ENCODE measurements around the gene ZNF8. TPM values are rescaled to one million over a fixed set of nuclear protein-coding genes. Genes with fewer than 3 reads are reported as not detected.

The ZNF8 gene
- total and polyA plus RNA-seq, 7 donors, result 0.60 to 8.6 (median 4.9) TPM

DNA sequence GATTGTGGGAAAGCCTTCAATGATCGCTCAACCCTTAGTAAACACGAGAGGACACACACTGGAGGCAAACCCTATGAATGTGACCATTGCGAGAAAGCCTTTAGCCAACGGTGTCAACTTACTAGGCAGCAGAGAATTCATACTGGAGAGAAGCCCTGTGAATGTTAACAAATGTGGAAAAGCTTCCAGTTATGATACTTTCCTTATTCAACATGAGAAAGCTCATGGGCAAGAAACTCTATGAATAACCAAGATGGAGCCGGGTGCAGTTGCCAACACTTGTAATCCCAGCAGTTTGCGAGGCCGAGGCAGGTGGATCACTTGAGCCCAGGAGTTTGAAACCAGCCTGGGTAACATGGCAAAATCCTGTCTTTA, 15.8 kb upstream of the ZNF8 start:
- no peaks in the 10 kb centered on the region for H3K4me1 ChIP-seq
- no peak overlapping the region for H3K27ac ChIP-seq
- H3K9me3 ChIP-seq, result peaks cover 93 to 97% (median 95%) of the 10 kb centered on the region in 4 donors
- WGBS, 2 donors, result 97 to 98% methylated on average over 7 of the region's 7 CpGs
- H3K4me3 ChIP-seq, result no peak overlapping the region
- no peaks in the 10 kb centered on the region for H3K27me3 ChIP-seq
- peaks cover 21 to 95% (median 72%) of the 10 kb centered on the region in 4 donors for H3K36me3 ChIP-seq
- no peak for DNase-seq
- intact Hi-C loops (cut with DNase I), result no loop called here
- TF ChIP-seq, protein P1, sequence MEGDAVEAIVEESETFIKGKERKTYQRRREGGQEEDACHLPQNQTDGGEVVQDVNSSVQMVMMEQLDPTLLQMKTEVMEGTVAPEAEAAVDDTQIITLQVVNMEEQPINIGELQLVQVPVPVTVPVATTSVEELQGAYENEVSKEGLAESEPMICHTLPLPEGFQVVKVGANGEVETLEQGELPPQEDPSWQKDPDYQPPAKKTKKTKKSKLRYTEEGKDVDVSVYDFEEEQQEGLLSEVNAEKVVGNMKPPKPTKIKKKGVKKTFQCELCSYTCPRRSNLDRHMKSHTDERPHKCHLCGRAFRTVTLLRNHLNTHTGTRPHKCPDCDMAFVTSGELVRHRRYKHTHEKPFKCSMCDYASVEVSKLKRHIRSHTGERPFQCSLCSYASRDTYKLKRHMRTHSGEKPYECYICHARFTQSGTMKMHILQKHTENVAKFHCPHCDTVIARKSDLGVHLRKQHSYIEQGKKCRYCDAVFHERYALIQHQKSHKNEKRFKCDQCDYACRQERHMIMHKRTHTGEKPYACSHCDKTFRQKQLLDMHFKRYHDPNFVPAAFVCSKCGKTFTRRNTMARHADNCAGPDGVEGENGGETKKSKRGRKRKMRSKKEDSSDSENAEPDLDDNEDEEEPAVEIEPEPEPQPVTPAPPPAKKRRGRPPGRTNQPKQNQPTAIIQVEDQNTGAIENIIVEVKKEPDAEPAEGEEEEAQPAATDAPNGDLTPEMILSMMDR (IDR thresholded peaks at IDR 0.05), result no peak
- TF ChIP-seq EP300 (IDR thresholded peaks at IDR 0.05), result no peak
- TF ChIP-seq POLR2AphosphoS5 (IDR thresholded peaks at IDR 0.05), result no peak
- no peak for TF ChIP-seq POLR2A (IDR thresholded peaks at IDR 0.05)

DNA sequence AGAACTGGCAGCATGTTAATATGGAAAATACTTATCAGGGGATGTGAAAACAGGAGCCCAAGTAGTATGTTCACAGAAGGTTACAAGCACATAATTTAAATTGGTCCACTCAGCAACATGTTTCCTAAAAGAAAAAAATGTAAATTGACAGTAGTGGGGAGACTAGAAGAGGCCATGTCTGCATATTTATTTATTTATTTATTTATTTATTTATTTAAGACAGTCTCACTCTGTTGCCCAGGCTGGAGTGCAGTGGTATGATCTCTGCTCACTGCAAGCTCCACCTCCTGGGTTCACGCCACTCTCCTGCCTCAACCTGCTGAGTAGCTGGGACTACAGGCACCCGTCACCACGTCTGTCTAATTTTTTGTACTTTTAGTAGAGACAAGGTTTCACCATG, 13.7 kb upstream of the ZNF8 start:
- Histone ChIP-seq H3K4me3 (no peak overlapping the region), H3K27ac (no peak overlapping the region), H3K9me3 (peaks cover 85 to 93% (median 87%) of the 10 kb centered on the region in 4 donors), H3K36me3 (peaks cover 4 to 85% (median 50%) of the 10 kb centered on the region in 4 donors), H3K27me3 (no peaks in the 10 kb centered on the region), H3K4me1 (no peaks in the 10 kb centered on the region)
- intact Hi-C loops (cut with DNase I), result no loop called here
- WGBS, 2 donors, result 98% methylated on average over 3 of the region's 3 CpGs
- TF ChIP-seq, protein P1 (IDR thresholded peaks at IDR 0.05), result no peak
- TF ChIP-seq EP300 (IDR thresholded peaks at IDR 0.05), result no peak
- TF ChIP-seq POLR2AphosphoS5 (IDR thresholded peaks at IDR 0.05), result no peak
- no peak for TF ChIP-seq POLR2A (IDR thresholded peaks at IDR 0.05)
- DNase-seq, result no peak

DNA sequence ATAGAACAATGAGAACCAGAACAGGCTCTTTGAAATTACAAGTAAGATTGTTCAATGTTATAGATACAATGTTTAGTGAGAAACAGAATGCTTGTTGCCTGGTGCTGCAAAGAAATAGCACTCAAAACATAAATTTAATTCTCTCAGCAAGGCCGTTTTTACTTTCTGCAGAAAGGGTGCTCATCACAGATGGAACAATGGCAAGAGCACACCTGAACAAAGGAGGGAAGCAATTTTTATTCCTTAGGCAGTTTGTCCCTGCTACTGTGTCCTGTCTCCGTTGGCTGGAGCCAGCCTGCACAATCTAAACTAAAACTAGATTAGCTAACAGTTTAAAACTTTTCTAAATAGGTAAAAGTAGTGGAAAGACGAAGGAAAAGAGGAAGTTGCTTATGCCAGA, 10.4 kb upstream of the ZNF8 start:
- 95% methylated on average over 3 of the region's 3 CpGs for WGBS, 2 donors
- no peak overlapping the region for H3K27ac ChIP-seq
- peaks cover 75 to 92% (median 81%) of the 10 kb centered on the region in 4 donors for H3K9me3 ChIP-seq
- H3K4me1 ChIP-seq, result no peaks in the 10 kb centered on the region
- H3K36me3 ChIP-seq, result peaks cover 0 to 84% (median 31%) of the 10 kb centered on the region in 4 donors
- DNase-seq, result no peak
- TF ChIP-seq EP300 (IDR thresholded peaks at IDR 0.05), result no peak
- no peak for TF ChIP-seq POLR2AphosphoS5 (IDR thresholded peaks at IDR 0.05)
- TF ChIP-seq, protein P1 (IDR thresholded peaks at IDR 0.05), result no peak
- no peak for TF ChIP-seq POLR2A (IDR thresholded peaks at IDR 0.05)
- H3K4me3 ChIP-seq, result no peak overlapping the region
- H3K27me3 ChIP-seq, result no peaks in the 10 kb centered on the region
- intact Hi-C loops (cut with DNase I), result no loop called here

DNA sequence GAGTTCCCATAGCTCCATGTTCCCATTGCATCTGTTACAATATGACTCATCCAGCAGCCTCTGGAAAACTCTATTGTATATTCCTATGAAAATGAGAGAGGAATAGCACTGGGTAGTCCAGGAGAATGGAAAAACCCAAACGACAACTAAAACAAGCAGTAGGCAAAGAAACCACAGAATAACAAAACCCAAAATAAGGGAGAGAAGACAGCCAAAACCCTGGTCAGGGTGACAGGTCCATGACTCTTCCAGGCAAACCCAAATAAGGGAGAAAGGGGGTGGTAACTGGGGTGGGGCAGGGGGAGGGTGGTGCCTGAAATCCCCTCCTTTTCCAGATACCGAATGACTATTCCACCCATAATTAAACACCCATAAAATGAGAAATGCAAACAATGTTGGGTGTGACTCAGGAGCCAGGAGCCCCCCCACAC, 4.0 kb upstream of the ZNF8 start:
- peaks cover 0 to 58% (median 21%) of the 10 kb centered on the region in 4 donors for H3K36me3 ChIP-seq
- no peak for DNase-seq
- peaks cover 0 to 13% (median 11%) of the 10 kb centered on the region in 4 donors for H3K4me1 ChIP-seq
- TF ChIP-seq POLR2A (IDR thresholded peaks at IDR 0.05) (no peak), EP300 (IDR thresholded peaks at IDR 0.05) (no peak), POLR2AphosphoS5 (IDR thresholded peaks at IDR 0.05) (no peak)
- TF ChIP-seq, protein P1 (IDR thresholded peaks at IDR 0.05), result no peak
- peaks cover 28 to 53% (median 39%) of the 10 kb centered on the region in 4 donors for H3K9me3 ChIP-seq
- no peak overlapping the region for H3K27ac ChIP-seq
- H3K27me3 ChIP-seq, result no peaks in the 10 kb centered on the region
- intact Hi-C loops (cut with DNase I), result loop anchor here (5.0 kb wide), 1 partner anchor 92 kb away; the partner anchor contains the start of gene ZNF274
- no peak overlapping the region for H3K4me3 ChIP-seq
- 34 to 79% methylated on average over 2 of the region's 2 CpGs for WGBS, 2 donors

DNA sequence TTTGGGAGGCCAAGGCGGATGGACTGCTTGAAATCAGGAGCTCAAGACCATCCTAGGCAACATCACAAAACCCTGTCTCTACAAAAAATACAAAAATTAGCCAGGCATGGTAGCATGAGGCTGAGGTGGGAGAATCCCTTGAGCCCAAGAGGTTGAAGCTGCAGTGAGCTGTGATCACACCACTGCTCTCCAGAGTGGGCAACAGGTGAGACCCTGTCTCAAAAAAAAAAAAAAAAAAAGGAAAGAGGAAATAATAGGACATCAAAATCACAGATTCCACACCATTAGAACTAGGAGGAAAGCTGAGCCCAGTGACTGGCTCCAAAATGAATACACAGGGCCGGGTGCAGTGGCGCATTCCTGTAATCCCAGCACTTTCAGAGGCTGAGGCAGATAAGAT, 3.2 kb upstream of the ZNF8 start:
- intact Hi-C loops (cut with DNase I), result loop anchor here (5.0 kb wide), 1 partner anchor 93 kb away; the partner anchor contains the start of gene ZNF274
- no peak overlapping the region for H3K4me3 ChIP-seq
- H3K27ac ChIP-seq, result no peak overlapping the region
- H3K27me3 ChIP-seq, result no peaks in the 10 kb centered on the region
- H3K4me1 ChIP-seq, result peaks cover 0 to 21% (median 17%) of the 10 kb centered on the region in 4 donors
- 98 to 99% methylated on average over 3 of the region's 3 CpGs for WGBS, 2 donors
- H3K9me3 ChIP-seq, result peaks cover 22 to 45% (median 35%) of the 10 kb centered on the region in 4 donors
- H3K36me3 ChIP-seq, result peaks cover 0 to 50% (median 21%) of the 10 kb centered on the region in 4 donors
- DNase-seq, result no peak
- TF ChIP-seq, protein P1 (IDR thresholded peaks at IDR 0.05), result no peak
- no peak for TF ChIP-seq POLR2AphosphoS5 (IDR thresholded peaks at IDR 0.05)
- TF ChIP-seq POLR2A (IDR thresholded peaks at IDR 0.05), result no peak
- TF ChIP-seq EP300 (IDR thresholded peaks at IDR 0.05), result no peak

All from sigmoid colon (tissue), 7 donors.